GM12872 (cell line): Measurements from ENCODE around the gene ZSWIM4.

Source experiments
- TF ChIP-seq, protein P1 (sequence below): IDR thresholded peaks from 3 replicates; pipeline ENCODE4 v1.5.1; 2011; ENCODE audit warnings: low read depth, mild to moderate bottlenecking, low read length, moderate library complexity; ENCODE audit not compliant: insufficient read depth

The ZSWIM4 gene

GRCh38 chr19:13807421-13808021 lies 12.3 kb downstream of the ZSWIM4 start:
- TF ChIP-seq, protein P1, sequence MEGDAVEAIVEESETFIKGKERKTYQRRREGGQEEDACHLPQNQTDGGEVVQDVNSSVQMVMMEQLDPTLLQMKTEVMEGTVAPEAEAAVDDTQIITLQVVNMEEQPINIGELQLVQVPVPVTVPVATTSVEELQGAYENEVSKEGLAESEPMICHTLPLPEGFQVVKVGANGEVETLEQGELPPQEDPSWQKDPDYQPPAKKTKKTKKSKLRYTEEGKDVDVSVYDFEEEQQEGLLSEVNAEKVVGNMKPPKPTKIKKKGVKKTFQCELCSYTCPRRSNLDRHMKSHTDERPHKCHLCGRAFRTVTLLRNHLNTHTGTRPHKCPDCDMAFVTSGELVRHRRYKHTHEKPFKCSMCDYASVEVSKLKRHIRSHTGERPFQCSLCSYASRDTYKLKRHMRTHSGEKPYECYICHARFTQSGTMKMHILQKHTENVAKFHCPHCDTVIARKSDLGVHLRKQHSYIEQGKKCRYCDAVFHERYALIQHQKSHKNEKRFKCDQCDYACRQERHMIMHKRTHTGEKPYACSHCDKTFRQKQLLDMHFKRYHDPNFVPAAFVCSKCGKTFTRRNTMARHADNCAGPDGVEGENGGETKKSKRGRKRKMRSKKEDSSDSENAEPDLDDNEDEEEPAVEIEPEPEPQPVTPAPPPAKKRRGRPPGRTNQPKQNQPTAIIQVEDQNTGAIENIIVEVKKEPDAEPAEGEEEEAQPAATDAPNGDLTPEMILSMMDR = no peak

DNA sequence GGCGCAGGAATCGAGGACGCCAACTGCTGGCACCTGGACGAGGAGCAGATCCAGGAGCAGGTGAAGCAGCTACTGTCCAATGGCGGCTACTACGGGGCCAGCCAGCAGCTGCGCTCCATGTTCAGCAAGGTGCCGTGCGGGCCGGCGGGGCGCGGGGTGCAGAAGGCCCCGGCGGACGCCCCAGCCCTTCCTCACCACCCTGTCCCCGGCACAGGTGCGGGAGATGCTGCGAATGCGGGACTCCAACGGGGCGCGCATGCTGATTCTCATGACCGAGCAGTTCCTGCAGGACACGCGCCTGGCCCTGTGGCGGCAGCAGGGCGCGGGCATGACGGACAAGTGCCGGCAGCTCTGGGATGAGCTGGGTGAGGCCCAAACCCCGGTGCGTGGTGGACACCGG lies 13.6 kb downstream of the ZSWIM4 start:
- TF ChIP-seq, protein P1 = no peak

- TF ChIP-seq, protein P1 = no peak
Observed at GRCh38 chr19:13812544-13812943, 17.3 kb downstream of the ZSWIM4 start.

GRCh38 chr19:13813147-13813546 lies 17.9 kb downstream of the ZSWIM4 start:
- TF ChIP-seq, protein P1 = no peak

DNA sequence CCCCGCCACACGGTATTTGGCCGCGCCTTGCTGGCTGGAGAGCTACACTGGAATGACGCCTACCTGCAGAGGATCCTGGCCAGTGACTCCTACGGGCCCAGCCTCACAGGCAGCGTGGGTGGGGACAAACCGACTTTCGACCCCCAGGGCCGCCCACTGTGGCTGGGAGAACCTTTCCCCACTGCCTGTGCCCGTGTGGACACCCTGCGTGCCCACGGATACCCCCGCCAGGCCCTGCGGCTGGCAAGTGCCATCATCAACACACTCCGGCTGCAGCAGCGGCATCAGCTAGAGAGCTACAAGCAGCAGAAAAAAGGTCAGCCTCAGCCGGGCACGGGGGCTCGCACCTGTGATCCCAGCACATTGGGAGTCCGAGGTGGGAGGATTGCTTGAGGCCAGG lies 19.3 kb downstream of the ZSWIM4 start:
- TF ChIP-seq, protein P1 = no peak

- TF ChIP-seq, protein P1 = no peak
Observed at GRCh38 chr19:13817018-13817614, 21.9 kb downstream of the ZSWIM4 start.

GRCh38 chr19:13817615-13818371 lies 22.6 kb downstream of the ZSWIM4 start:
- TF ChIP-seq, protein P1 = no peak
